Keratinocyte (primary cell): Measurements from ENCODE around the gene ACCS. TPM values are rescaled to one million over a fixed set of nuclear protein-coding genes. Genes with fewer than 3 reads are reported as not detected.

Experiments
- DNase-seq: peaks from one replicate; pipeline ENCODE4 v3.0.0-alpha.2; 2011; ENCODE audit warnings: low read depth, missing footprints, low spot score
- FAIRE-seq: peaks from 2 replicates; lab custom pipeline; 2011; peaks lifted over from hg19 to GRCh38; lab: Jason Lieb, UNC
- H2AFZ ChIP-seq: 2 replicates; pipeline ENCODE4 v1.6.0; 2012; ENCODE audit warnings: low read length, control low read depth, inconsistent platforms; ENCODE audit not compliant: control insufficient read depth
- H3K27ac ChIP-seq: 2 replicates; pipeline ENCODE4 v1.5.1; 2011; ENCODE audit warnings: low read length; ENCODE audit not compliant: control insufficient read depth, insufficient read depth
- H3K27me3 ChIP-seq: 3 replicates; pipeline ENCODE4 v1.6.0; 2011; ENCODE audit warnings: low read length; ENCODE audit not compliant: control insufficient read depth, insufficient read depth; ENCODE audit errors: extremely low read depth
- H3K36me3 ChIP-seq, 2 experiments: 2 replicates in 1 of 2; 3 replicates in 1 of 2; pipeline ENCODE4 v1.5.1; 2011; ENCODE audit warnings: low read length in 2 of 2, mild to moderate bottlenecking in 1 of 2; ENCODE audit not compliant: control insufficient read depth in 2 of 2, insufficient read depth in 2 of 2; ENCODE audit errors: extremely low read depth in 1 of 2
- H3K4me1 ChIP-seq: 3 replicates; pipeline ENCODE4 v1.5.1; 2011; ENCODE audit warnings: low read length; ENCODE audit not compliant: control insufficient read depth, insufficient read depth; ENCODE audit errors: extremely low read depth
- H3K4me2 ChIP-seq: 3 replicates; pipeline ENCODE4 v1.6.0; 2011; ENCODE audit warnings: low read depth, low read length; ENCODE audit not compliant: control insufficient read depth, insufficient read depth; ENCODE audit errors: extremely low read depth
- H3K4me3 ChIP-seq, 3 experiments: fragments of 200-600 bp in 1 of 3; sonication (generic) in 1 of 3; 2 replicates in 2 of 3; 3 replicates in 1 of 3; pipeline ENCODE4 v1.5.1; 2011 to 2016; ENCODE audit warnings: low read length in 3 of 3, mild to moderate bottlenecking in 3 of 3, control low read depth in 2 of 3, inconsistent platforms in 1 of 3, low read depth in 1 of 3, mixed read lengths in 1 of 3, mixed run types in 1 of 3, moderate library complexity in 1 of 3; ENCODE audit not compliant: control insufficient read depth in 2 of 3, insufficient read depth in 2 of 3; ENCODE audit errors: extremely low read depth in 1 of 3
- H3K79me2 ChIP-seq: 2 replicates; pipeline ENCODE4 v1.6.0; 2012; ENCODE audit warnings: low read length; ENCODE audit not compliant: control insufficient read depth, insufficient read depth
- H3K9ac ChIP-seq: 3 replicates; pipeline ENCODE4 v1.6.0; 2011; ENCODE audit warnings: low read length; ENCODE audit not compliant: control insufficient read depth, insufficient read depth; ENCODE audit errors: extremely low read depth
- H3K9me1 ChIP-seq: 3 replicates; pipeline ENCODE4 v1.6.0; 2011; ENCODE audit warnings: low read length; ENCODE audit not compliant: control insufficient read depth, insufficient read depth; ENCODE audit errors: extremely low read depth
- H3K9me3 ChIP-seq: 2 replicates; pipeline ENCODE4 v1.5.1; 2012; ENCODE audit warnings: low read depth, low read length; ENCODE audit not compliant: control insufficient read depth
- H4K20me1 ChIP-seq: 3 replicates; pipeline ENCODE4 v1.6.0; 2011; ENCODE audit warnings: low read length; ENCODE audit not compliant: control insufficient read depth, insufficient read depth; ENCODE audit errors: extremely low read depth
- CTCF ChIP-seq, 3 experiments: IDR thresholded peaks in 1 of 3; conservative IDR thresholded peaks in 1 of 3; optimal IDR thresholded peaks in 1 of 3; 2 replicates in 2 of 3; 3 replicates in 1 of 3; pipeline versions ENCODE3 to v1.5.1; 2011; ENCODE audit warnings: low read length in 3 of 3, mild to moderate bottlenecking in 3 of 3, moderate library complexity in 2 of 3, control low read depth in 1 of 3, inconsistent platforms in 1 of 3; ENCODE audit not compliant: insufficient read depth in 2 of 3; ENCODE audit errors: extremely low read depth in 1 of 3
- EZH2 ChIP-seq: IDR thresholded peaks from one replicate; pipeline ENCODE4 v1.6.1; 2012; ENCODE audit warnings: inconsistent platforms, mild to moderate bottlenecking, low read length, moderate library complexity
- dilution Hi-C: fragments of 300-500 bp; cut with MboI; formaldehyde crosslinking; loops from one replicate; pipeline ENCODE4 v1.7.0; 2020; ENCODE audit warnings: low sequenced_read_pairs; ENCODE audit not compliant: extremely low pct_ligation_motif_present
- polyA plus RNA-seq, 5 experiments: library from polyadenylated mRNA; depleted of rRNA in 3 of 5; stranded (reverse) in 3 of 5; stranded (forward) in 1 of 5; unstranded in 1 of 5; fragments of >200 nt; gene quantifications; 1 replicate in 1 of 5; 2 replicates in 3 of 5; 3 replicates in 1 of 5; pipeline versions ENCODE4 v1.2.1 to v1.2.3, GENCODE V29; 2011 to 2012; ENCODE audit warnings: missing spikeins in 2 of 5, low read depth in 1 of 5, low replicate concordance in 1 of 5

Gene ACCS
- polyA plus RNA-seq, 1 donor (not counting 4 experiments of a cell fraction or from before 2014, with no cell fraction given), result 4.1 TPM

GRCh38 chr11:44017443-44018126, 48.5 kb upstream of the ACCS start:
- H3K27ac ChIP-seq, result no peak overlapping the region
- FAIRE-seq (no peak), DNase-seq (no peak)
- no peak overlapping the region for H2AFZ ChIP-seq
- H3K4me2 ChIP-seq, result no peak overlapping the region
- H3K79me2 ChIP-seq, result no peaks in the 10 kb centered on the region
- no peaks in the 10 kb centered on the region for H3K9me1 ChIP-seq
- no peak overlapping the region for H3K4me3 ChIP-seq
- H3K27me3 ChIP-seq, result peaks cover 3% of the 10 kb centered on the region
- H3K9me3 ChIP-seq, result no peaks in the 10 kb centered on the region
- no peaks in the 10 kb centered on the region for H3K4me1 ChIP-seq
- dilution Hi-C loops, result no loop called here
- H4K20me1 ChIP-seq, result no peaks in the 10 kb centered on the region
- H3K9ac ChIP-seq, result no peak overlapping the region
- no peaks in the 10 kb centered on the region for H3K36me3 ChIP-seq
- TF ChIP-seq EZH2 (no peak), CTCF (optimal IDR thresholded peaks at IDR 0.05 in 1 of 3, IDR thresholded peaks at IDR 0.05 in 1 of 3, conservative IDR thresholded peaks at IDR 0.05 in 1 of 3; ENCODE audit: extremely low read depth in 1 of 3, insufficient read depth in 2 of 3, low read length in 3 of 3) (no peak)

- Histone ChIP-seq H3K79me2 (no peaks in the 10 kb centered on the region), H3K27ac (no peak overlapping the region), H3K36me3 (no peaks in the 10 kb centered on the region), H3K4me2 (no peak overlapping the region), H3K4me3 (no peak overlapping the region), H3K9ac (no peak overlapping the region), H2AFZ (no peak overlapping the region), H4K20me1 (no peaks in the 10 kb centered on the region), H3K9me3 (no peaks in the 10 kb centered on the region), H3K9me1 (no peaks in the 10 kb centered on the region), H3K27me3 (peaks cover 3% of the 10 kb centered on the region), H3K4me1 (no peaks in the 10 kb centered on the region)
- dilution Hi-C loops, result no loop called here
- TF ChIP-seq EZH2 (no peak), CTCF (optimal IDR thresholded peaks at IDR 0.05 in 1 of 3, IDR thresholded peaks at IDR 0.05 in 1 of 3, conservative IDR thresholded peaks at IDR 0.05 in 1 of 3; ENCODE audit: extremely low read depth in 1 of 3, insufficient read depth in 2 of 3, low read length in 3 of 3) (no peak)
- DNase-seq (no peak), FAIRE-seq (no peak)
These were observed 47.9 kb upstream of the ACCS start for GRCh38 chr11:44018127-44018521.
